ENCODE results near the gene PHKB.
"Not testable (repeated sequence)": the region's sequence is repeated elsewhere in the genome, so short reads cannot be mapped to it uniquely, and the experiment has no call there.

The PHKB gene

GRCh38 chr16:47470211-47470610 is 9.1 kb downstream of the PHKB start:
- no peak for DNase-seq

GRCh38 chr16:47470810-47471209 is 9.7 kb downstream of the PHKB start:
- DNase-seq: no peak

- DNase-seq: not testable (repeated sequence)
Observed at GRCh38 chr16:47473004-47473403, 11.9 kb downstream of the PHKB start.

GRCh38 chr16:47473792-47474191 is 12.7 kb downstream of the PHKB start:
- DNase-seq: no peak

GRCh38 chr16:47475786-47476185 is 14.7 kb downstream of the PHKB start:
- DNase-seq: no peak

GRCh38 chr16:47476654-47477345 is 15.7 kb downstream of the PHKB start:
- DNase-seq: no peak

- DNase-seq: no peak
Observed at GRCh38 chr16:47477679-47478078, 16.5 kb downstream of the PHKB start.

- DNase-seq: no peak
Observed at GRCh38 chr16:47480410-47480809, 19.3 kb downstream of the PHKB start.

GRCh38 chr16:47481698-47482374 is 20.7 kb downstream of the PHKB start:
- no peak for DNase-seq

GRCh38 chr16:47483616-47484015 is 22.5 kb downstream of the PHKB start:
- DNase-seq: no peak

- DNase-seq: no peak
Observed at GRCh38 chr16:47486856-47487255, 25.7 kb downstream of the PHKB start.

- no peak for DNase-seq
Observed at GRCh38 chr16:47488051-47488450, 26.9 kb downstream of the PHKB start.

- DNase-seq: no peak
Observed at GRCh38 chr16:47490471-47490870, 29.3 kb downstream of the PHKB start.

- no peak for DNase-seq
Observed at GRCh38 chr16:47492036-47492427, 30.9 kb downstream of the PHKB start.

GRCh38 chr16:47492428-47493377 is 31.6 kb downstream of the PHKB start:
- DNase-seq: peak in 1 of 2 experiments; percentile 6

GRCh38 chr16:47493381-47494337 is 32.5 kb downstream of the PHKB start:
- no peak for DNase-seq

- DNase-seq: no peak
Observed at GRCh38 chr16:47499080-47499699, 38.1 kb downstream of the PHKB start.

GRCh38 chr16:47499700-47500264 is 38.7 kb downstream of the PHKB start:
- DNase-seq: no peak

GRCh38 chr16:47503936-47504335 is 42.8 kb downstream of the PHKB start:
- DNase-seq: no peak

GRCh38 chr16:47504599-47504998 is 43.5 kb downstream of the PHKB start:
- DNase-seq: no peak

- DNase-seq: no peak
Observed at GRCh38 chr16:47506800-47507199, 45.7 kb downstream of the PHKB start.

All from activated CD4-positive, alpha-beta T cell treated with anti-CD3 and anti-CD28 coated beads, Interleukin-2, amount 50 U/mL, for 48 hours (primary cell).